WTC11 (cell line): ENCODE results near the gene BROX. TPM values are rescaled to one million over a fixed set of nuclear protein-coding genes. Genes with fewer than 3 reads are reported as not detected.

Experiments
- ATAC-seq: fragments of 200-7000 bp; cut with Tn5 transposase; 2 replicates; pipeline ENCODE4 v1.10.0; 2021; ENCODE audit warnings: mild to moderate bottlenecking, moderate library complexity
- Bru-seq: library from RNA; stranded (reverse); fragments of 400-500 nt; gene quantifications from one replicate; lab custom pipeline; 2021; lab: Mats Ljungman, UMichigan
- CTCF ChIA-PET: fragments of 300-600 bp; sonication (Branson Sonifier 250); formaldehyde crosslinking; loops from one replicate; lab custom pipeline; 2021; ENCODE audit warnings: antibody characterized with exemption; lab: Charles Lee
- POLR2A ChIA-PET: fragments of 350-600 bp; sonication (Branson Sonifier 250); formaldehyde crosslinking; loops from one replicate; lab custom pipeline; 2021; ENCODE audit warnings: antibody characterized with exemption; lab: Charles Lee
- DNase-seq: peaks from one replicate; pipeline ENCODE4 v3.0.0; 2021; ENCODE audit warnings: low spot score
- H3K27ac Mint-ChIP-seq: 2 replicates; pipeline ENCODE4 v1.8.0; 2021; ENCODE audit warnings: mixed read lengths
- H3K27me3 Mint-ChIP-seq: 2 replicates; pipeline ENCODE4 v1.8.0; 2021; ENCODE audit warnings: low read depth, mild to moderate bottlenecking, moderate library complexity, mixed read lengths
- H3K36me3 Mint-ChIP-seq: 2 replicates; pipeline ENCODE4 v1.8.0; 2021; ENCODE audit warnings: mixed read lengths
- H3K4me1 Mint-ChIP-seq: 2 replicates; pipeline ENCODE4 v1.8.0; 2022; ENCODE audit warnings: mixed read lengths
- H3K4me3 Mint-ChIP-seq: 2 replicates; pipeline ENCODE4 v1.8.0; 2021; ENCODE audit warnings: mild to moderate bottlenecking, moderate library complexity, mixed read lengths
- H3K9me3 Mint-ChIP-seq: 2 replicates; pipeline ENCODE4 v1.8.0; 2021; ENCODE audit warnings: mixed read lengths
- CREM ChIP-seq: sonication (generic); formaldehyde crosslinking; IDR thresholded peaks from 2 replicates; pipeline ENCODE4 v1.8.1; 2022; ENCODE audit warnings: mild to moderate bottlenecking, missing genetic modification reagents, moderate library complexity
- E2F1 ChIP-seq: sonication (generic); formaldehyde crosslinking; IDR thresholded peaks from 2 replicates; pipeline ENCODE4 v1.8.0; 2022; ENCODE audit warnings: mild to moderate bottlenecking, missing genetic modification reagents
- E2F4 ChIP-seq: sonication (generic); formaldehyde crosslinking; IDR thresholded peaks from 2 replicates; pipeline ENCODE4 v1.8.1; 2022; ENCODE audit warnings: low read depth, mild to moderate bottlenecking, moderate library complexity, missing genetic modification reagents, borderline replicate concordance
- E2F5 ChIP-seq: sonication (generic); formaldehyde crosslinking; IDR thresholded peaks from 2 replicates; pipeline ENCODE4 v1.8.1; 2022; ENCODE audit warnings: mild to moderate bottlenecking, moderate library complexity, missing genetic modification reagents
- GABPB1 ChIP-seq: sonication (generic); formaldehyde crosslinking; IDR thresholded peaks from 2 replicates; pipeline ENCODE4 v1.8.1; 2023; ENCODE audit warnings: mild to moderate bottlenecking, missing genetic modification reagents
- HMGA2 ChIP-seq: fragments of 250-450 bp; sonication (Bioruptor Pico); IDR thresholded peaks from 2 replicates; pipeline ENCODE4 v1.4.0; 2021; ENCODE audit warnings: mild to moderate bottlenecking, moderate library complexity
- NR1H2 ChIP-seq: sonication (generic); formaldehyde crosslinking; IDR thresholded peaks from 2 replicates; pipeline ENCODE4 v1.9.0; 2021; ENCODE audit warnings: mild to moderate bottlenecking, moderate library complexity, missing genetic modification reagents
- PRRX2 ChIP-seq: fragments of 250-450 bp; sonication (Bioruptor Pico); IDR thresholded peaks from 2 replicates; pipeline ENCODE4 v1.8.0; 2021; ENCODE audit warnings: mild to moderate bottlenecking
- SP1 ChIP-seq: sonication (generic); formaldehyde crosslinking; conservative IDR thresholded peaks from 2 replicates; pipeline ENCODE4 v1.8.1; 2022; ENCODE audit warnings: missing genetic modification reagents
- STAT6 ChIP-seq: sonication (generic); formaldehyde crosslinking; conservative IDR thresholded peaks from 2 replicates; pipeline ENCODE4 v1.8.1; 2023; ENCODE audit warnings: mild to moderate bottlenecking, low read depth, missing genetic modification reagents, moderate library complexity
- USF1 ChIP-seq: sonication (generic); formaldehyde crosslinking; IDR thresholded peaks from 2 replicates; pipeline ENCODE4 v1.8.0; 2022; ENCODE audit warnings: mild to moderate bottlenecking, missing genetic modification reagents
- USF2 ChIP-seq: sonication (generic); formaldehyde crosslinking; IDR thresholded peaks from 2 replicates; pipeline ENCODE4 v1.8.1; 2023; ENCODE audit warnings: mild to moderate bottlenecking, missing genetic modification reagents, moderate library complexity
- ZNF317 ChIP-seq: sonication (generic); formaldehyde crosslinking; IDR thresholded peaks from 2 replicates; pipeline ENCODE4 v1.8.1; 2023; ENCODE audit warnings: low read depth, mild to moderate bottlenecking, moderate library complexity, missing genetic modification reagents, borderline replicate concordance
- ZNF396 ChIP-seq: fragments of 250-450 bp; sonication (Bioruptor Pico); IDR thresholded peaks from 2 replicates; pipeline ENCODE4 v1.8.0; 2021; ENCODE audit warnings: mild to moderate bottlenecking, moderate library complexity, borderline replicate concordance
- ZNF425 ChIP-seq: fragments of 250-450 bp; sonication (Bioruptor Pico); conservative IDR thresholded peaks from 2 replicates; pipeline ENCODE4 v1.9.0; 2021; ENCODE audit warnings: mild to moderate bottlenecking
- ZNF671 ChIP-seq: fragments of 250-450 bp; sonication (Bioruptor Pico); IDR thresholded peaks from 2 replicates; pipeline ENCODE4 v1.8.0; 2021; ENCODE audit warnings: mild to moderate bottlenecking
- long read RNA-seq, 3 experiments: library from RNA in 1 of 3; library from capped mRNA in 1 of 3; library from polyadenylated mRNA in 1 of 3; unstranded in 2 of 3; stranded (forward) in 1 of 3; transcript quantifications; one replicate each; pipeline ENCODE4 v2.0.0, GENCODE V29; 2021
- total RNA-seq: library from RNA; stranded (reverse); gene quantifications from 3 replicates; pipeline ENCODE4 v1.2.3, GENCODE V29; 2021

The BROX gene
- total RNA-seq (27.1 to 27.9 TPM (median 27.9 TPM) in 3 replicates), Bru-seq, nascent RNA (percentile 85 among the genes with signal in this experiment)
- long read RNA-seq, experiment 1, full-length matches to known transcripts = 27 of 85 reads
- long read RNA-seq, experiment 1, partial matches to known transcripts = 11 of 85 reads
- long read RNA-seq, experiment 1, other reads (novel, unspliced or antisense) = 47 of 85 reads
- long read RNA-seq, experiment 2, full-length matches to known transcripts = 3 of 25 reads
- long read RNA-seq, experiment 2, partial matches to known transcripts = 19 of 25 reads
- long read RNA-seq, experiment 2, other reads (novel, unspliced or antisense) = 3 of 25 reads
- long read RNA-seq, experiment 3, partial matches to known transcripts = 2 of 4 reads
- long read RNA-seq, experiment 3, other reads (novel, unspliced or antisense) = 2 of 4 reads

GRCh38 chr1:222712253-222713090, at the start of gene BROX, which contains the start of gene AIDA:
BROX (plus strand) TSS chr1:222712564; CDS start chr1:222715700, 3,136 bp downstream.
AIDA (minus strand) TSS chr1:222712491; CDS start chr1:222712317, 174 bp downstream.
- no peaks in the 10 kb centered on the region for H3K9me3 Mint-ChIP-seq
- TF ChIP-seq GABPB1 (CRISPR knock-in tag) = 0 out of 2 replicates have a peak, but pooled peaks have one; percentile 9
- no peak for TF ChIP-seq ZNF671 (CRISPR knock-in tag)
- TF ChIP-seq NR1H2 (CRISPR knock-in tag) = no peak
- TF ChIP-seq ZNF396 (CRISPR knock-in tag) = no peak
- TF ChIP-seq CREM (CRISPR knock-in tag) = no peak
- TF ChIP-seq PRRX2 (CRISPR knock-in tag) = 0 out of 2 replicates have a peak, but pooled peaks have one; percentile 51
- TF ChIP-seq USF2 (CRISPR knock-in tag) = peak; percentile 98
- no peak for TF ChIP-seq ZNF317
- no peak for TF ChIP-seq ZNF425 (CRISPR knock-in tag)
- TF ChIP-seq SP1 (CRISPR knock-in tag) = peak; percentile 91
- peak; percentile 85 for TF ChIP-seq E2F5 (CRISPR knock-in tag)
- TF ChIP-seq STAT6 (CRISPR knock-in tag) = no peak
- peak; percentile 52; the same call in 1 of the 2 replicates for TF ChIP-seq E2F4 (CRISPR knock-in tag)
- peak; percentile 98 for TF ChIP-seq USF1 (CRISPR knock-in tag)
- TF ChIP-seq HMGA2 (CRISPR knock-in tag) = no peak
- no peak for TF ChIP-seq E2F1
- peaks cover 16% of the 10 kb centered on the region for H3K4me1 Mint-ChIP-seq
- peak within 1 kb of the TSS; percentile 94 for H3K4me3 Mint-ChIP-seq
- peaks cover 3% of the 10 kb centered on the region; the same call in 1 of the 2 replicates for H3K36me3 Mint-ChIP-seq
- H3K27me3 Mint-ChIP-seq = no peaks in the 10 kb centered on the region
- ChIA-PET CTCF (interaction anchor here (1.8 kb wide), 1 partner anchor 378 kb away, joined by 6 read pairs; no protein-coding TSS in a partner anchor), POLR2A (interaction anchor here (1.3 to 1.7 kb wide), 2 partner anchors 24 to 69 kb away, joined by 4 to 6 read pairs; partner anchors contain the start of gene FAM177B)
- peak within 1 kb of the TSS; percentile 98 for H3K27ac Mint-ChIP-seq
- DNase-seq (peak; percentile 94), ATAC-seq (peak; percentile 80)
